WI38 (cell line): ENCODE measurements around the gene NEAT1.
A peak's percentile ranks its signal among the peaks of the same experiment; 100 is the strongest.

ENCODE experiments used
- H3K4me3 ChIP-seq: 2 replicates; pipeline ENCODE4 v1.5.1; 2011; ENCODE audit warnings: low read depth, mild to moderate bottlenecking, control low read depth, low read length
- CTCF ChIP-seq: IDR thresholded peaks from 2 replicates; pipeline ENCODE4 v1.5.1; 2012; ENCODE audit warnings: low read depth, mild to moderate bottlenecking, control low read depth, low read length

NEAT1 gene

GRCh38 chr11:65489706-65490320 lies 67.2 kb downstream of the NEAT1 start:
- TF ChIP-seq CTCF = no peak
- H3K4me3 ChIP-seq = no peak overlapping the region

GRCh38 chr11:65491163-65491465 lies 68.5 kb downstream of the NEAT1 start:
- H3K4me3 ChIP-seq = no peak overlapping the region
- no peak for TF ChIP-seq CTCF

GRCh38 chr11:65491614-65492386 lies 69.2 kb downstream of the NEAT1 start:
- TF ChIP-seq CTCF = no peak
- H3K4me3 ChIP-seq = peak overlapping the region; percentile 13; the same call in 1 of the 2 replicates

GRCh38 chr11:65492387-65492636 lies 69.7 kb downstream of the NEAT1 start:
- no peak for TF ChIP-seq CTCF
- H3K4me3 ChIP-seq = no peak overlapping the region

- TF ChIP-seq CTCF = no peak
- H3K4me3 ChIP-seq = peak overlapping the region; percentile 21; the same call in 1 of the 2 replicates
These were observed 70.2 kb downstream of the NEAT1 start for GRCh38 chr11:65492637-65493366.

- peak overlapping the region; percentile 21; the same call in 1 of the 2 replicates for H3K4me3 ChIP-seq
These were observed 71.0 kb downstream of the NEAT1 start for GRCh38 chr11:65493367-65494176.

More at GRCh38 chr11:65493367-65494176, 71.0 kb downstream of the NEAT1 start:
- TF ChIP-seq CTCF = no peak
